NT2/D1 (cell line): Measurements from ENCODE around the gene CLCA2.

Experiments used
- SUZ12 ChIP-seq: IDR thresholded peaks from 2 replicates; pipeline ENCODE4 v1.6.1; 2011; ENCODE audit not compliant: insufficient read length, insufficient read depth; ENCODE audit errors: extremely low read depth
- YY1 ChIP-seq: IDR thresholded peaks from 2 replicates; pipeline ENCODE4 v1.6.1; 2011; ENCODE audit not compliant: insufficient read length, insufficient read depth
- ZNF274 ChIP-seq: IDR thresholded peaks from 2 replicates; pipeline ENCODE4 v1.6.1; 2011; ENCODE audit warnings: mild to moderate bottlenecking, low read depth, low read length

DNA sequence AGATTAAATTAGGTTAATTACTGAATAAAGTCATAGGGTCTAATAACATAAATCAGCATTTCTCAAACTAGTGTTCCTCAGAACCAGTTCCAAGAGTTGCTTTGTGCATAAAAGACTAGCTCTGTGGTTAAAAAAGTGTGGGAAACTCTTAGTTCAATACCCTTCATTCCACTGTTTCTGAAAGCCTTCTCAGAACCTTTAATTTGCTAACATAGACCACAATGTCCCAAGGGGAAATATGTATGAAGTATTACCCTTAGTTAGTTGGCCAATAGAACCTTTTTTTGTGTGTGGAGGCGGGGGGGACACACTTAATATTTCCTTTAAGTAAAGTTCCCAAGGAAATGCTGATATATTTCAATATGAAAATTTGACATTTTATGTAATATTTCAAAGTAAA lies 48.3 kb upstream of the CLCA2 start:
- TF ChIP-seq ZNF274, result no peak
- no peak for TF ChIP-seq YY1
- TF ChIP-seq SUZ12, result no peak
